ENCODE measurements around the gene CFAP99.

DNA sequence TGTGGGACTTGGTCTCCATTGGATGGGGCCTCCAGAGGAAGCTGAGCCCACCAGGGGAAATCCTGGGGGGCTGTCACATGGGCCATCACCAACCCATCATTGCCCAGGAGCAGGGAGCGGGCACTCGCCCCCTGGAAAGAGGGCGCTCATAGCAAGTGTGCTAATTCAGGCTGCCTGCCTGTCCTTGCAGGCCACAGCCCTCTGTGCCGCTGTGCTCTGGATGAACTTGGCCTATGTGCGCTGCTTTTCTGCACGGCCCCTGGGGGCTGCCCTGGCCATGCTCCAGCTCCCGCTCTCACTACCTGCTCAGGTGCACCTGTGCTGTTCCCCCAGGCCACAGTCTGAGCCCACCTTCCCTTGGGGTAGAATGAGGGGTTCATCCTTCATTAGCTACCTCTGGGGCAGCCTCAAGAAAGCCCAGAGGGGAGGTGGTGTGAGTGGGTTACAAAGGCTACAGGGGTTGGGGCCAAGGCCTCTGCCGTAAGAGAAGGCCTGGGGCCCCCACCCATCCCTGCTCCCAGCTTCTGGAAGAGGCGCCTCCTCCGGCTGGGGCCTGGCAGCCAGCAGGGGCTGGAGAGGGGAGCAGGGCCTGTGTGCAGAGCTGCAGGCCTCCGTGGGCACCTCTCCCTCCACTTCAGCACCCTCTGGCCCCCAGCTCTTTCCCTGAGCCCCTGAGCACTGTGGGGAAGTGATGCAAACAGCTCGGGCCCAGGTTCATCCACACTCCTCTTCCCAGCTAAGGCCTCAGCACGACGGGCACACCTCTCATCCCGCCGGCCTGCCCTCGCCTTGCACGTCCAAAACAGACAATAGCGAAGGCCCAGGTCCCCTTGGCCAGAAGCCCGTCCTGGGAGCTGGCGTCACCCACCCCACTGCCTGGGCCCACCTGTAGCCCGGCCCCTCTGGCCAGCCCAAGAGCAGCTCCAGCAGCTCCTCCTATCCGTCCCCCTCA is 8.9 kb downstream of the CFAP99 start:
- TF ChIP-seq, protein P1, sequence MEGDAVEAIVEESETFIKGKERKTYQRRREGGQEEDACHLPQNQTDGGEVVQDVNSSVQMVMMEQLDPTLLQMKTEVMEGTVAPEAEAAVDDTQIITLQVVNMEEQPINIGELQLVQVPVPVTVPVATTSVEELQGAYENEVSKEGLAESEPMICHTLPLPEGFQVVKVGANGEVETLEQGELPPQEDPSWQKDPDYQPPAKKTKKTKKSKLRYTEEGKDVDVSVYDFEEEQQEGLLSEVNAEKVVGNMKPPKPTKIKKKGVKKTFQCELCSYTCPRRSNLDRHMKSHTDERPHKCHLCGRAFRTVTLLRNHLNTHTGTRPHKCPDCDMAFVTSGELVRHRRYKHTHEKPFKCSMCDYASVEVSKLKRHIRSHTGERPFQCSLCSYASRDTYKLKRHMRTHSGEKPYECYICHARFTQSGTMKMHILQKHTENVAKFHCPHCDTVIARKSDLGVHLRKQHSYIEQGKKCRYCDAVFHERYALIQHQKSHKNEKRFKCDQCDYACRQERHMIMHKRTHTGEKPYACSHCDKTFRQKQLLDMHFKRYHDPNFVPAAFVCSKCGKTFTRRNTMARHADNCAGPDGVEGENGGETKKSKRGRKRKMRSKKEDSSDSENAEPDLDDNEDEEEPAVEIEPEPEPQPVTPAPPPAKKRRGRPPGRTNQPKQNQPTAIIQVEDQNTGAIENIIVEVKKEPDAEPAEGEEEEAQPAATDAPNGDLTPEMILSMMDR (IDR thresholded peaks at IDR 0.05), result no peak
- TF ChIP-seq POLR2AphosphoS5 (IDR thresholded peaks at IDR 0.05), result no peak

All from breast epithelium (tissue), 3 donors.